ENCODE results near the gene UBE2J2. TPM values are rescaled to one million over a fixed set of nuclear protein-coding genes. Genes with fewer than 3 reads are reported as not detected.

Gene UBE2J2
- polyA plus RNA-seq, 1 of the 3 experiments (the other 2 are of a cell fraction): 47.5 TPM

- TF ChIP-seq TCF12 (IDR thresholded peaks at IDR 0.05) (no peak), SMC3 (IDR thresholded peaks at IDR 0.05; ENCODE audit: low read depth, low read length) (no peak), GABPA (IDR thresholded peaks at IDR 0.05; ENCODE audit: low read depth) (no peak), ELF1 (IDR thresholded peaks at IDR 0.05) (no peak), GATA2 (CRISPR knock-in tag; IDR thresholded peaks at IDR 0.05) (no peak), FOXJ3 (CRISPR knock-in tag; IDR thresholded peaks at IDR 0.05) (no peak), MAX (IDR thresholded peaks at IDR 0.05; ENCODE audit: low read depth) (no peak), SIN3A (IDR thresholded peaks at IDR 0.05; ENCODE audit: borderline replicate concordance, low read depth, low read length) (no peak), TAF1 (IDR thresholded peaks at IDR 0.05; ENCODE audit: borderline replicate concordance, low read depth, low read length) (no peak), RFX5 (IDR thresholded peaks at IDR 0.05; ENCODE audit: low read length) (no peak), CHD2 (IDR thresholded peaks at IDR 0.05; ENCODE audit: low read length, partially characterized antibody) (no peak), REST (IDR thresholded peaks at IDR 0.05; ENCODE audit: low read depth, low read length) (no peak), RAD21 (IDR thresholded peaks at IDR 0.05; ENCODE audit: low read length) (no peak), MXI1 (IDR thresholded peaks at IDR 0.05; ENCODE audit: low read depth, low read length) (no peak), USF1 (IDR thresholded peaks at IDR 0.05; ENCODE audit: borderline replicate concordance, low read depth) (no peak), ZBTB33 (IDR thresholded peaks at IDR 0.05; ENCODE audit: borderline replicate concordance, low read depth) (no peak), YY1 (IDR thresholded peaks at IDR 0.05; ENCODE audit: low read depth) (no peak), RXRA (IDR thresholded peaks at IDR 0.05; ENCODE audit: borderline replicate concordance, low read depth) (no peak), RCOR1 (IDR thresholded peaks at IDR 0.05; ENCODE audit: low read length) (no peak), CTCF (IDR thresholded peaks at IDR 0.05) (no peak)
- no peaks in the 10 kb centered on the region for H3K9me3 ChIP-seq
- no peaks in the 10 kb centered on the region for H4K20me1 ChIP-seq (ENCODE audit: insufficient read depth)
- no peaks in the 10 kb centered on the region for H3F3A ChIP-seq (replicated peaks; ENCODE audit: insufficient read depth)
- H3K9ac ChIP-seq: no peak overlapping the region
- no peak overlapping the region for H3K4me3 ChIP-seq (ENCODE audit: low read depth in 2 of 2, low read length in 1 of 2)
- H3K36me3 ChIP-seq (replicated peaks in 1 of 2; ENCODE audit: control insufficient read depth in 1 of 2, insufficient read depth in 2 of 2, low read length in 1 of 2): no peaks in the 10 kb centered on the region
- no peak overlapping the region for H2AFZ ChIP-seq (ENCODE audit: low read depth)
- H3K4me2 ChIP-seq: no peak overlapping the region
- DNase-seq: peak; percentile 32
- H3K27ac ChIP-seq (ENCODE audit: low read depth in 2 of 2, low read length in 1 of 2): no peak overlapping the region
- CTCF ChIA-PET: interaction anchor here (1.0 kb wide), 1 partner anchor 217 kb away, joined by 3 read pairs; no protein-coding TSS in a partner anchor
- H3K79me2 ChIP-seq (ENCODE audit: insufficient read depth): no peaks in the 10 kb centered on the region
- WGBS (ENCODE audit: low lambda C conversion rate): 80% methylated on average over 1 of the region's 31 CpGs
- H3K27me3 ChIP-seq (ENCODE audit: insufficient read depth): peaks cover 7% of the 10 kb centered on the region; the same call in 1 of the 2 replicates
- no peaks in the 10 kb centered on the region for H3K9me2 ChIP-seq
- POLR2A ChIA-PET: no interaction called here
- peaks cover 3 to 5% of the 10 kb centered on the region in 2 experiments; a peak in 1 of 4 replicates for H3K4me1 ChIP-seq (ENCODE audit: control insufficient read depth in 1 of 2, insufficient read depth in 2 of 2, low read depth in 1 of 2, low read length in 1 of 2)
Observed at GRCh38 chr1:1210726-1211540, 62.7 kb downstream of the UBE2J2 start.

All from SK-N-SH (cell line).